ENCODE measurements around the gene DRICH1.
"Not testable (repeated sequence)": the region's sequence is repeated elsewhere in the genome, so short reads cannot be mapped to it uniquely, and the experiment has no call there.

The DRICH1 gene

GRCh38 chr22:23576681-23577080, 55.4 kb downstream of the DRICH1 start:
- no peaks in the 10 kb centered on the region for H3K36me3 ChIP-seq (ENCODE audit: insufficient read depth, low read length)
- H3K4me1 ChIP-seq (ENCODE audit: insufficient read depth, low read length) = no peaks in the 10 kb centered on the region
- no peak overlapping the region for H3K4me3 ChIP-seq (ENCODE audit: low read length)
- H3K9me3 ChIP-seq (ENCODE audit: low read length) = no peaks in the 10 kb centered on the region
- no peaks in the 10 kb centered on the region for H3K27me3 ChIP-seq (ENCODE audit: insufficient read depth, low read length)
- H2AFZ ChIP-seq (ENCODE audit: low read depth, low read length) = no peak overlapping the region

- Histone ChIP-seq H2AFZ (ENCODE audit: low read depth, low read length) (no peak overlapping the region), H3K9me3 (ENCODE audit: low read length) (peaks cover 2% of the 10 kb centered on the region), H3K36me3 (ENCODE audit: insufficient read depth, low read length) (no peaks in the 10 kb centered on the region), H3K4me1 (ENCODE audit: insufficient read depth, low read length) (no peaks in the 10 kb centered on the region), H3K4me3 (ENCODE audit: low read length) (no peak overlapping the region), H3K27me3 (ENCODE audit: insufficient read depth, low read length) (no peaks in the 10 kb centered on the region)
These were observed 56.5 kb downstream of the DRICH1 start for GRCh38 chr22:23575601-23576000.

GRCh38 chr22:23574877-23575276, 57.2 kb downstream of the DRICH1 start:
- H3K4me3 ChIP-seq (ENCODE audit: low read length) = no peak overlapping the region
- H2AFZ ChIP-seq (ENCODE audit: low read depth, low read length) = no peak overlapping the region
- peaks cover 2% of the 10 kb centered on the region for H3K9me3 ChIP-seq (ENCODE audit: low read length)
- no peaks in the 10 kb centered on the region for H3K36me3 ChIP-seq (ENCODE audit: insufficient read depth, low read length)
- no peaks in the 10 kb centered on the region for H3K27me3 ChIP-seq (ENCODE audit: insufficient read depth, low read length)
- H3K4me1 ChIP-seq (ENCODE audit: insufficient read depth, low read length) = no peaks in the 10 kb centered on the region

GRCh38 chr22:23574371-23574811, 57.7 kb downstream of the DRICH1 start:
- H2AFZ ChIP-seq (ENCODE audit: low read depth, low read length) = no peak overlapping the region
- no peaks in the 10 kb centered on the region for H3K4me1 ChIP-seq (ENCODE audit: insufficient read depth, low read length)
- no peaks in the 10 kb centered on the region for H3K36me3 ChIP-seq (ENCODE audit: insufficient read depth, low read length)
- H3K27me3 ChIP-seq (ENCODE audit: insufficient read depth, low read length) = no peaks in the 10 kb centered on the region
- H3K4me3 ChIP-seq (ENCODE audit: low read length) = no peak overlapping the region
- peaks cover 2% of the 10 kb centered on the region for H3K9me3 ChIP-seq (ENCODE audit: low read length)

- H2AFZ ChIP-seq (ENCODE audit: low read depth, low read length); H3K4me1 ChIP-seq (ENCODE audit: insufficient read depth, low read length); H3K4me3 ChIP-seq (ENCODE audit: low read length); H3K9me3 ChIP-seq (ENCODE audit: low read length); H3K27me3 ChIP-seq (ENCODE audit: insufficient read depth, low read length); H3K36me3 ChIP-seq (ENCODE audit: insufficient read depth, low read length): not testable (repeated sequence)
These were observed 58.4 kb downstream of the DRICH1 start for GRCh38 chr22:23573701-23574235.

- not testable (repeated sequence) for H3K4me1 ChIP-seq (ENCODE audit: insufficient read depth, low read length); H3K9me3 ChIP-seq (ENCODE audit: low read length); H3K27me3 ChIP-seq (ENCODE audit: insufficient read depth, low read length); H2AFZ ChIP-seq (ENCODE audit: low read depth, low read length); H3K36me3 ChIP-seq (ENCODE audit: insufficient read depth, low read length); H3K4me3 ChIP-seq (ENCODE audit: low read length)
These were observed 59.0 kb downstream of the DRICH1 start for GRCh38 chr22:23573106-23573505.

GRCh38 chr22:23571486-23571885, 60.6 kb downstream of the DRICH1 start:
- Histone ChIP-seq H2AFZ (ENCODE audit: low read depth, low read length) (no peak overlapping the region), H3K4me1 (ENCODE audit: insufficient read depth, low read length) (peaks cover 3% of the 10 kb centered on the region), H3K27me3 (ENCODE audit: insufficient read depth, low read length) (peaks cover 5% of the 10 kb centered on the region), H3K4me3 (ENCODE audit: low read length) (no peak overlapping the region), H3K9me3 (ENCODE audit: low read length) (peaks cover 2% of the 10 kb centered on the region), H3K36me3 (ENCODE audit: insufficient read depth, low read length) (no peaks in the 10 kb centered on the region)

- H3K36me3 ChIP-seq (ENCODE audit: insufficient read depth, low read length) = no peaks in the 10 kb centered on the region
- H2AFZ ChIP-seq (ENCODE audit: low read depth, low read length) = no peak overlapping the region
- peaks cover 2% of the 10 kb centered on the region for H3K9me3 ChIP-seq (ENCODE audit: low read length)
- no peak overlapping the region for H3K4me3 ChIP-seq (ENCODE audit: low read length)
- peaks cover 6% of the 10 kb centered on the region for H3K4me1 ChIP-seq (ENCODE audit: insufficient read depth, low read length)
- peaks cover 5% of the 10 kb centered on the region for H3K27me3 ChIP-seq (ENCODE audit: insufficient read depth, low read length)
These were observed 61.4 kb downstream of the DRICH1 start for GRCh38 chr22:23570681-23571080.

GRCh38 chr22:23569716-23570115, 62.4 kb downstream of the DRICH1 start:
- no peak overlapping the region for H3K4me3 ChIP-seq (ENCODE audit: low read length)
- H3K9me3 ChIP-seq (ENCODE audit: low read length) = peaks cover 2% of the 10 kb centered on the region
- H3K27me3 ChIP-seq (ENCODE audit: insufficient read depth, low read length) = peaks cover 5% of the 10 kb centered on the region

GRCh38 chr22:23569291-23569690, 62.8 kb downstream of the DRICH1 start:
- Histone ChIP-seq H3K4me1 (ENCODE audit: insufficient read depth, low read length) (peaks cover 11% of the 10 kb centered on the region), H3K27me3 (ENCODE audit: insufficient read depth, low read length) (peaks cover 5% of the 10 kb centered on the region), H3K9me3 (ENCODE audit: low read length) (peaks cover 2% of the 10 kb centered on the region), H3K36me3 (ENCODE audit: insufficient read depth, low read length) (no peaks in the 10 kb centered on the region), H2AFZ (ENCODE audit: low read depth, low read length) (no peak overlapping the region), H3K4me3 (ENCODE audit: low read length) (no peak overlapping the region)

More at GRCh38 chr22:23569716-23570115, 62.4 kb downstream of the DRICH1 start:
- H3K36me3 ChIP-seq (ENCODE audit: insufficient read depth, low read length) = no peaks in the 10 kb centered on the region
- peaks cover 11% of the 10 kb centered on the region for H3K4me1 ChIP-seq (ENCODE audit: insufficient read depth, low read length)
- no peak overlapping the region for H2AFZ ChIP-seq (ENCODE audit: low read depth, low read length)

- H3K36me3 ChIP-seq (ENCODE audit: insufficient read depth, low read length) = no peaks in the 10 kb centered on the region
- H3K27me3 ChIP-seq (ENCODE audit: insufficient read depth, low read length) = peaks cover 5% of the 10 kb centered on the region
- peak overlapping the region; percentile 42 for H2AFZ ChIP-seq (ENCODE audit: low read depth, low read length)
- H3K4me1 ChIP-seq (ENCODE audit: insufficient read depth, low read length) = peaks cover 11% of the 10 kb centered on the region
- H3K9me3 ChIP-seq (ENCODE audit: low read length) = peaks cover 2% of the 10 kb centered on the region
- H3K4me3 ChIP-seq (ENCODE audit: low read length) = peak overlapping the region; percentile 43
These were observed 65.2 kb downstream of the DRICH1 start for GRCh38 chr22:23566705-23567475.

GRCh38 chr22:23565915-23566704, 66.0 kb downstream of the DRICH1 start:
- H3K27me3 ChIP-seq (ENCODE audit: insufficient read depth, low read length) = peaks cover 5% of the 10 kb centered on the region
- peaks cover 2% of the 10 kb centered on the region for H3K9me3 ChIP-seq (ENCODE audit: low read length)
- peak overlapping the region; percentile 43 for H3K4me3 ChIP-seq (ENCODE audit: low read length)
- H3K36me3 ChIP-seq (ENCODE audit: insufficient read depth, low read length) = no peaks in the 10 kb centered on the region
- peak overlapping the region; percentile 42 for H2AFZ ChIP-seq (ENCODE audit: low read depth, low read length)
- H3K4me1 ChIP-seq (ENCODE audit: insufficient read depth, low read length) = peaks cover 11% of the 10 kb centered on the region

GRCh38 chr22:23565305-23565914, 66.7 kb downstream of the DRICH1 start:
- H3K4me3 ChIP-seq (ENCODE audit: low read length) = peak overlapping the region; percentile 43

More at GRCh38 chr22:23565305-23565914, 66.7 kb downstream of the DRICH1 start:
- Histone ChIP-seq H3K36me3 (ENCODE audit: insufficient read depth, low read length) (no peaks in the 10 kb centered on the region), H3K4me1 (ENCODE audit: insufficient read depth, low read length) (peaks cover 11% of the 10 kb centered on the region), H3K27me3 (ENCODE audit: insufficient read depth, low read length) (peaks cover 5% of the 10 kb centered on the region), H2AFZ (ENCODE audit: low read depth, low read length) (peak overlapping the region; percentile 42), H3K9me3 (ENCODE audit: low read length) (no peaks in the 10 kb centered on the region)

All from neuron (in vitro differentiated cells).